ENCODE results near the gene LACTB.

- TF ChIP-seq SIN3A (IDR thresholded peaks at IDR 0.05; ENCODE audit: borderline replicate concordance, insufficient read depth, low read length) (no peak), TAF1 (IDR thresholded peaks at IDR 0.05; ENCODE audit: borderline replicate concordance, insufficient read depth, low read length) (no peak), REST (IDR thresholded peaks at IDR 0.05; ENCODE audit: insufficient read depth in 1 of 2, low read depth in 2 of 2, low read length in 2 of 2) (peak in 1 of 2 experiments; percentile 49; a peak in 2 of 4 replicates), POLR2AphosphoS5 (IDR thresholded peaks at IDR 0.05; ENCODE audit: low read depth, low read length) (no peak), FOXP2 (optimal IDR thresholded peaks at IDR 0.05; ENCODE audit: borderline replicate concordance, extremely low read depth, extremely low read length, insufficient read depth) (peak; percentile 56)
Observed at GRCh38 chr15:63089260-63090043, 32.2 kb upstream of the LACTB start.
